ENCODE measurements around the gene RBM33. TPM values are rescaled to one million over a fixed set of nuclear protein-coding genes. Genes with fewer than 3 reads are reported as not detected.
A peak's percentile ranks its signal among the peaks of the same experiment; 100 is the strongest.

Gene RBM33
- total RNA-seq, 1 experiment from 2014 or later, result 80.5 TPM

DNA sequence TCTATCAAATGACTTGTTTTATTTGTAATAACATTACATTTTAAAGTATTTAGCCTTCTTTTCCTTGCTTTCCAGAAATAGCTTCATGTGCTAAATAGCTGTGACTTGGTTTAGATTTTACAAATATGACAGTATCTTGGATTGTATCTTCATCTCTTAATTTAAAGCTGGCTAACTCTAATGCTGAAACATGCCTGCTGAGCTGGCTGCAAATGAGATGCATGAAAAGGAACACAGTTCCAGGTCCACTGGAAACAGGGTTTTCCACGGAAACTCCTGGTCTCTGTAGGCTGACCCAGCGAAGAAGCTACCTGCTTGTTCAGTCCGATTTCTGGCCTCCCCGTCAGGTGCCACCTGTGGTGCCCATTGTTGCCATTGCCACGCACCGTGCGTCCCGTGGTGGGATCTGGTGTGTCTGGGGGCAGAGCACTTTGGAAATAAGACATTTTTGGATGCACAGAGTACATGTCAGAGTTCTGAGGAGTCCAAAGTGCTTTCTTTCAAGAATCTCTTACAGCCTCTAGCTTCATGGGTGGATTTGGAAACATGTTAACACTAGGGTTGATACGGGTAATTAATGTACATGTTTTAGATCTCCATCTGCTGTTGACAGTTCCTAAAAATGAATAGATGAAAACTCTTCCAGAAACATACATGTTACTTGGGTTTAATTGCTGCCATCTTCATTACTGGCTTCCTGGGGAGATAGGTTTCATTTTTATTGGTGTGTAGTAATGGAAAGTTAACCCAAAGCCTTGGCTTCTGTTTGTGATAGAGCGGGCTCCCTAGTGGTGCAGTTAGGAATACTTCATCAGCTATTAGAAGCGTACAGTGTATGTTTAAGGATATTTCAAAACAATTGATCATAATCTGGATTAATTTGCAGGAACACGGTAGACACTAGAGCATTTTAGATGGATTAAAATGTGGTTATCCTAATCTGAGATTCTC lies 122.8 kb downstream of the RBM33 start:
- no peak for DNase-seq (ENCODE audit: unreplicated experiment)
- no TSS peak for BruUV-seq (replicated peaks)
- Mint-ChIP-seq H3K4me1 (ENCODE audit: insufficient read depth, unreplicated experiment) (no peaks in the 10 kb centered on the region), H3K36me3 (ENCODE audit: insufficient read depth, unreplicated experiment) (peaks cover 83% of the 10 kb centered on the region), H3K27me3 (ENCODE audit: insufficient read depth, unreplicated experiment) (no peaks in the 10 kb centered on the region), H3K9me3 (ENCODE audit: unreplicated experiment) (no peaks in the 10 kb centered on the region), H3K4me3 (ENCODE audit: unreplicated experiment) (no peak overlapping the region), H3K27ac (ENCODE audit: low read depth, unreplicated experiment) (no peak overlapping the region)
- POLR2A ChIA-PET, result interaction anchor here (1.0 kb wide), 1 partner anchor 11 kb away, joined by 6 read pairs; no protein-coding TSS in a partner anchor
- CTCF ChIA-PET, result interaction anchor here (0.7 to 4.7 kb wide), 28 partner anchors 9 to 853 kb away, joined by 3 to 34 read pairs (median 5); no protein-coding TSS in a partner anchor
- TF ChIP-seq, protein P1, sequence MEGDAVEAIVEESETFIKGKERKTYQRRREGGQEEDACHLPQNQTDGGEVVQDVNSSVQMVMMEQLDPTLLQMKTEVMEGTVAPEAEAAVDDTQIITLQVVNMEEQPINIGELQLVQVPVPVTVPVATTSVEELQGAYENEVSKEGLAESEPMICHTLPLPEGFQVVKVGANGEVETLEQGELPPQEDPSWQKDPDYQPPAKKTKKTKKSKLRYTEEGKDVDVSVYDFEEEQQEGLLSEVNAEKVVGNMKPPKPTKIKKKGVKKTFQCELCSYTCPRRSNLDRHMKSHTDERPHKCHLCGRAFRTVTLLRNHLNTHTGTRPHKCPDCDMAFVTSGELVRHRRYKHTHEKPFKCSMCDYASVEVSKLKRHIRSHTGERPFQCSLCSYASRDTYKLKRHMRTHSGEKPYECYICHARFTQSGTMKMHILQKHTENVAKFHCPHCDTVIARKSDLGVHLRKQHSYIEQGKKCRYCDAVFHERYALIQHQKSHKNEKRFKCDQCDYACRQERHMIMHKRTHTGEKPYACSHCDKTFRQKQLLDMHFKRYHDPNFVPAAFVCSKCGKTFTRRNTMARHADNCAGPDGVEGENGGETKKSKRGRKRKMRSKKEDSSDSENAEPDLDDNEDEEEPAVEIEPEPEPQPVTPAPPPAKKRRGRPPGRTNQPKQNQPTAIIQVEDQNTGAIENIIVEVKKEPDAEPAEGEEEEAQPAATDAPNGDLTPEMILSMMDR (IDR thresholded peaks at IDR 0.05; ENCODE audit: unreplicated experiment), result no peak
- intact Hi-C loops (cut with micrococcal nuclease), result loop anchor here (5.0 kb wide), 2 partner anchors 355 to 840 kb away; no protein-coding TSS in a partner anchor

DNA sequence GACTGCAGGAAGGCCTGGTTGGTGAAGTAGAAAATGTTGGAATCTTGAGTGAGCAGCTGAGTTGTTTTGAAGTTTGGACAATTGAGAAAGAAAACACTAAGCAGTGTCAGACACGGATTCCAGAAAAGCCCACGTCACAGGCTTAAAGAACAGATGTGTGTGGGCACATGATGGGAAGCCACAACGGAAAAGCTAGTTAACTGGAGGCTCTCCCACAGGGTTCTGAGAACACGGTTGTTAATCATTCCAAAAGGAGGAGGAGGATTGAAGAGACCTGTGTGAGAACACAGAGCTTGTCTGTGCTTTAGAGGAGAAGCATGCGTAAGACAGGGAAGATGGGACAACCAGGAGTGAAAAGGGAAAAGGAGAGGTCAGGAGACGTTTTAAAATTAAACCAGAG lies 125.2 kb downstream of the RBM33 start:
- H3K36me3 Mint-ChIP-seq (ENCODE audit: insufficient read depth, unreplicated experiment), result peaks cover 87% of the 10 kb centered on the region
- CTCF ChIA-PET, result interaction anchor here (0.5 to 4.7 kb wide), 9 partner anchors 10 to 1074 kb away, joined by 3 to 34 read pairs (median 4); no protein-coding TSS in a partner anchor
- no peaks in the 10 kb centered on the region for H3K9me3 Mint-ChIP-seq (ENCODE audit: unreplicated experiment)
- BruUV-seq (replicated peaks), result no TSS peak
- POLR2A ChIA-PET, result interaction anchor here (1.8 kb wide), 1 partner anchor 15 kb away, joined by 3 read pairs; no protein-coding TSS in a partner anchor
- no peak overlapping the region for H3K27ac Mint-ChIP-seq (ENCODE audit: low read depth, unreplicated experiment)
- no peaks in the 10 kb centered on the region for H3K4me1 Mint-ChIP-seq (ENCODE audit: insufficient read depth, unreplicated experiment)
- no peak overlapping the region for H3K4me3 Mint-ChIP-seq (ENCODE audit: unreplicated experiment)
- DNase-seq (ENCODE audit: unreplicated experiment), result no peak
- intact Hi-C loops (cut with micrococcal nuclease), result loop anchor here (5.0 kb wide), 2 partner anchors 357 to 842 kb away; no protein-coding TSS in a partner anchor
- H3K27me3 Mint-ChIP-seq (ENCODE audit: insufficient read depth, unreplicated experiment), result no peaks in the 10 kb centered on the region
- TF ChIP-seq, protein P1 (IDR thresholded peaks at IDR 0.05; ENCODE audit: unreplicated experiment), result no peak

DNA sequence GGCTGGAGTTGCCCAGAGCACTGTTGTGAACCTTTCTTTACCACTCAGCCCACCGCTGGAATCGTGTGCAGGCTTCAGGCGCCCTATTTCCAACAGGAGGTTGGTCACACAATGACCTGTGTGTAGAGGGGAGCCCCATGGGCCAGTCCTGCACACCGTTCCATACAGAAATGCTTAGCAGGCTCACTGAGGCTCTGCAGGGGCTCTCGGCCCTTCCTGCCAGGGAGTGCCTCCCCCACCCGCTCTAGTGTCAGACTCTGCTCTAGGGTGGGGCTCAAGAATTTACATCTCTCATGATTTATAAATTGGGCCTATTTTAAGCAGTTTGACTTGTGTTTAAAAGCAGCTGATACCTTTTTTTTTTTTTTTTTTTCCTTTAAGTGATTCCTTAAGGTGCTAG lies 125.8 kb downstream of the RBM33 start:
- TF ChIP-seq, protein P1 (IDR thresholded peaks at IDR 0.05; ENCODE audit: unreplicated experiment), result no peak
- Mint-ChIP-seq H3K36me3 (ENCODE audit: insufficient read depth, unreplicated experiment) (peaks cover 88% of the 10 kb centered on the region), H3K27me3 (ENCODE audit: insufficient read depth, unreplicated experiment) (no peaks in the 10 kb centered on the region), H3K27ac (ENCODE audit: low read depth, unreplicated experiment) (peak overlapping the region; percentile 46), H3K9me3 (ENCODE audit: unreplicated experiment) (no peaks in the 10 kb centered on the region), H3K4me3 (ENCODE audit: unreplicated experiment) (no peak overlapping the region), H3K4me1 (ENCODE audit: insufficient read depth, unreplicated experiment) (no peaks in the 10 kb centered on the region)
- no peak for DNase-seq (ENCODE audit: unreplicated experiment)
- ChIA-PET CTCF (interaction anchor here (0.5 to 4.7 kb wide), 10 partner anchors 10 to 1525 kb away, joined by 3 to 34 read pairs (median 4); no protein-coding TSS in a partner anchor), POLR2A (interaction anchor here (0.7 to 1.8 kb wide), 3 partner anchors 15 to 389 kb away, joined by 3 to 4 read pairs (median 3); no protein-coding TSS in a partner anchor)
- BruUV-seq (replicated peaks), result no TSS peak
- intact Hi-C loops (cut with micrococcal nuclease), result no loop called here

DNA sequence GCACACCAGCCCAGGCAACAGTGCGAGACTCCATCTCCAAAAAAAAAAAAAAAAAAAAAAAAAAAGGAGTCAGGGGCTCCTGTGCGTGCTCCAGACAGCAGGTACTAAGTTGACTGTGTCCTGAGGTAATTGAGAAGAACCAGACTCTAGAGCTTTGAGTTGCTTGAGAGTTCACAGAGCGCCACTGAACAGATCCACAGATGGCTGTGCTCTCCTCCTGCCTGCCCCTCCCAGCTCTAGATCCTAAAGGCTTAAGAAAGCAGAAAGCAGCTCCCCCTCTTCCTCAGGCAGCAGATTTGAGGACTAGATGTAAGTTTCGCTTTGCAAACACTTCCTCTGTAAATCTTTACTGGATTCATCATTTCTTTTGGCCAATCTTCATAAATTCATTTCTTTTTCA lies 129.1 kb downstream of the RBM33 start:
- DNase-seq (ENCODE audit: unreplicated experiment), result no peak
- H3K4me1 Mint-ChIP-seq (ENCODE audit: insufficient read depth, unreplicated experiment), result no peaks in the 10 kb centered on the region
- no peak overlapping the region for H3K27ac Mint-ChIP-seq (ENCODE audit: low read depth, unreplicated experiment)
- no peaks in the 10 kb centered on the region for H3K27me3 Mint-ChIP-seq (ENCODE audit: insufficient read depth, unreplicated experiment)
- no TSS peak for BruUV-seq (replicated peaks)
- no peaks in the 10 kb centered on the region for H3K9me3 Mint-ChIP-seq (ENCODE audit: unreplicated experiment)
- intact Hi-C loops (cut with micrococcal nuclease), result no loop called here
- H3K36me3 Mint-ChIP-seq (ENCODE audit: insufficient read depth, unreplicated experiment), result peaks cover 85% of the 10 kb centered on the region
- no peak overlapping the region for H3K4me3 Mint-ChIP-seq (ENCODE audit: unreplicated experiment)
- ChIA-PET CTCF (interaction anchor here (1.5 to 2.5 kb wide), 2 partner anchors 175 to 393 kb away, joined by 11 to 14 read pairs; no protein-coding TSS in a partner anchor), POLR2A (no interaction called here)
- TF ChIP-seq, protein P1 (IDR thresholded peaks at IDR 0.05; ENCODE audit: unreplicated experiment), result no peak

Measured in MCF 10A (cell line).